Chondrocyte (in vitro differentiated cells): ENCODE measurements around the gene DMD. TPM values are rescaled to one million over a fixed set of nuclear protein-coding genes. Genes with fewer than 3 reads are reported as not detected.
A peak's percentile ranks its signal among the peaks of the same experiment; 100 is the strongest.

Source experiments
- DNase-seq: peaks from one replicate; pipeline ENCODE4 v3.0.0; 2021; ENCODE audit warnings: mixed read lengths, low spot score
- H3K27ac Mint-ChIP-seq: one replicate; pipeline ENCODE4 v1.8.0; 2021; ENCODE audit warnings: mild to moderate bottlenecking, moderate library complexity, mixed read lengths; ENCODE audit not compliant: unreplicated experiment
- H3K27me3 Mint-ChIP-seq: 2 replicates; pipeline ENCODE4 v1.8.0; 2021; ENCODE audit warnings: low read depth, mixed read lengths
- H3K36me3 Mint-ChIP-seq: 2 replicates; pipeline ENCODE4 v1.8.0; 2021; ENCODE audit warnings: low read depth, mixed read lengths
- H3K4me1 Mint-ChIP-seq: 2 replicates; pipeline ENCODE4 v1.8.0; 2021; ENCODE audit warnings: low read depth, mild to moderate bottlenecking, mixed read lengths
- H3K4me3 Mint-ChIP-seq: one replicate; pipeline ENCODE4 v1.8.0; 2021; ENCODE audit warnings: mild to moderate bottlenecking, moderate library complexity, mixed read lengths; ENCODE audit not compliant: unreplicated experiment
- H3K9me3 Mint-ChIP-seq: 2 replicates; pipeline ENCODE4 v1.8.0; 2021; ENCODE audit warnings: low read depth, mixed read lengths
- CTCF ChIP-seq: fragments of 200-600 bp; sonication (generic); IDR thresholded peaks from 2 replicates; pipeline ENCODE4 v1.5.0; 2021; ENCODE audit warnings: antibody characterized with exemption, mild to moderate bottlenecking, moderate library complexity
- total RNA-seq: library from RNA; stranded (reverse); gene quantifications from 3 replicates; pipeline ENCODE4 v1.2.1, GENCODE V29; 2021

DMD gene
- total RNA-seq, 1 donor from 2014 or later, result 201 TPM

GRCh38 chrX:31858915-31859314 is 1352.4 kb downstream of the DMD start:
- no peaks in the 10 kb centered on the region for H3K36me3 Mint-ChIP-seq
- TF ChIP-seq CTCF, result no peak
- DNase-seq, result no peak
- no peak overlapping the region for H3K27ac Mint-ChIP-seq
- H3K27me3 Mint-ChIP-seq, result no peaks in the 10 kb centered on the region
- H3K4me1 Mint-ChIP-seq, result no peaks in the 10 kb centered on the region
- H3K4me3 Mint-ChIP-seq, result no peak overlapping the region
- peaks cover 4% of the 10 kb centered on the region for H3K9me3 Mint-ChIP-seq

GRCh38 chrX:31854716-31855115 is 1356.6 kb downstream of the DMD start:
- no peaks in the 10 kb centered on the region for H3K27me3 Mint-ChIP-seq

GRCh38 chrX:31851761-31852160 is 1359.6 kb downstream of the DMD start:
- peaks cover 5% of the 10 kb centered on the region for H3K9me3 Mint-ChIP-seq

More at GRCh38 chrX:31854716-31855115, 1356.6 kb downstream of the DMD start:
- H3K36me3 Mint-ChIP-seq, result no peaks in the 10 kb centered on the region
- H3K9me3 Mint-ChIP-seq, result peaks cover 5% of the 10 kb centered on the region
- H3K27ac Mint-ChIP-seq, result no peak overlapping the region
- no peak for DNase-seq
- H3K4me3 Mint-ChIP-seq, result no peak overlapping the region
- no peak for TF ChIP-seq CTCF
- H3K4me1 Mint-ChIP-seq, result no peaks in the 10 kb centered on the region

DNA sequence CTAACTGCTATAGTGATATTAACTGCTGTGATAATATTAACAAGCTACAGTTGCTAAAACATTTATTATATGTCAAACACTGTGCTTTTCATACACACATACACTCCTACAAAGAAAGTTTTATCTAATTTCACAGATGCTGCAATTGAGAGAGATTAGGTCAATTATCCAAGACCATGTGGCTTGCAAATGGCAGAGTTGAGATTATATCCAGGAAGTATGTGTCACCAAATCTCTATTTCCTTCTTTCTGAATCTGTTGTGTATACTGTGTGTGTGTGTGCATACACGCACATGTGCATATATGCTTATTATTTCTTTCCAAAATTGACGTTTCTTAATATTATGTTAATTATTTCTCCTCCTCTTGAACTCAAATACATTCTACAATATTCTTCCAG is 1363.6 kb downstream of the DMD start:
- H3K36me3 Mint-ChIP-seq, result no peaks in the 10 kb centered on the region
- no peak overlapping the region for H3K4me3 Mint-ChIP-seq
- H3K27me3 Mint-ChIP-seq, result no peaks in the 10 kb centered on the region
- H3K9me3 Mint-ChIP-seq, result peaks cover 12% of the 10 kb centered on the region
- no peak for DNase-seq
- TF ChIP-seq CTCF, result no peak
- peaks cover 12% of the 10 kb centered on the region for H3K4me1 Mint-ChIP-seq
- H3K27ac Mint-ChIP-seq, result no peak overlapping the region

More at GRCh38 chrX:31851761-31852160, 1359.6 kb downstream of the DMD start:
- H3K27me3 Mint-ChIP-seq, result no peaks in the 10 kb centered on the region
- no peak for TF ChIP-seq CTCF
- no peak for DNase-seq
- no peaks in the 10 kb centered on the region for H3K36me3 Mint-ChIP-seq
- no peaks in the 10 kb centered on the region for H3K4me1 Mint-ChIP-seq
- H3K27ac Mint-ChIP-seq, result no peak overlapping the region
- H3K4me3 Mint-ChIP-seq, result no peak overlapping the region

- peaks cover 12% of the 10 kb centered on the region for H3K4me1 Mint-ChIP-seq
- H3K36me3 Mint-ChIP-seq, result no peaks in the 10 kb centered on the region
- no peaks in the 10 kb centered on the region for H3K27me3 Mint-ChIP-seq
- H3K9me3 Mint-ChIP-seq, result peaks cover 6% of the 10 kb centered on the region
- no peak overlapping the region for H3K4me3 Mint-ChIP-seq
- no peak for TF ChIP-seq CTCF
- peak overlapping the region; percentile 53 for H3K27ac Mint-ChIP-seq
- DNase-seq, result no peak
These were observed 1366.3 kb downstream of the DMD start for GRCh38 chrX:31845003-31845402.
